ENCODE measurements around the gene HBZ.

The HBZ gene

GRCh38 chr16:152141-153128, at the start of gene HBZ:
Gene HBZ (plus strand): TSS chr16:152644. CDS start chr16:152910, 266 bp downstream.
- Histone ChIP-seq H3K27ac (ENCODE audit: low read length) (no peak within 1 kb of the TSS), H3K4me1 (ENCODE audit: low read length) (no peaks in the 10 kb centered on the region), H3K9ac (ENCODE audit: low read length) (no peak within 1 kb of the TSS), H3K27me3 (replicated peaks; ENCODE audit: insufficient read depth, low read length) (peaks cover 61% of the 10 kb centered on the region), H3F3A (ENCODE audit: insufficient read depth, low read length) (no peaks in the 10 kb centered on the region), H4K20me1 (ENCODE audit: insufficient read depth, low read length) (no peaks in the 10 kb centered on the region), H2AFZ (ENCODE audit: low read length) (no peak within 1 kb of the TSS), H3K4me2 (ENCODE audit: low read depth, low read length) (no peak within 1 kb of the TSS), H3K36me3 (replicated peaks; ENCODE audit: insufficient read depth, low read length) (no peaks in the 10 kb centered on the region), H3K4me3 (ENCODE audit: low read length) (no peak within 1 kb of the TSS), H3K9me2 (replicated peaks; ENCODE audit: insufficient read depth, low read length) (no peaks in the 10 kb centered on the region), H3K9me3 (replicated peaks; ENCODE audit: insufficient read depth, low read length) (no peaks in the 10 kb centered on the region), H3K79me2 (ENCODE audit: low read length) (no peaks in the 10 kb centered on the region)
- no peak for TF ChIP-seq EZH2phosphoT487 (IDR thresholded peaks at IDR 0.05; ENCODE audit: low read length)
- no peak for TF ChIP-seq EZH2 (optimal IDR thresholded peaks at IDR 0.05; ENCODE audit: low read depth, low read length)
- TF ChIP-seq CTCF (IDR thresholded peaks at IDR 0.05; ENCODE audit: low read length): no peak
- no peak for DNase-seq

GRCh38 chr16:104355-104754, 48.1 kb upstream of the HBZ start:
- no peak overlapping the region for H3K4me2 ChIP-seq (ENCODE audit: low read depth, low read length)
- no peaks in the 10 kb centered on the region for H3K4me1 ChIP-seq (ENCODE audit: low read length)
- no peaks in the 10 kb centered on the region for H3K9me2 ChIP-seq (replicated peaks; ENCODE audit: insufficient read depth, low read length)
- H3F3A ChIP-seq (ENCODE audit: insufficient read depth, low read length): no peaks in the 10 kb centered on the region
- no peaks in the 10 kb centered on the region for H3K79me2 ChIP-seq (ENCODE audit: low read length)
- no peak overlapping the region for H3K9ac ChIP-seq (ENCODE audit: low read length)
- DNase-seq: no peak
- H3K4me3 ChIP-seq (ENCODE audit: low read length): no peak overlapping the region
- H3K27me3 ChIP-seq (replicated peaks; ENCODE audit: insufficient read depth, low read length): no peaks in the 10 kb centered on the region
- H4K20me1 ChIP-seq (ENCODE audit: insufficient read depth, low read length): no peaks in the 10 kb centered on the region
- no peaks in the 10 kb centered on the region for H3K9me3 ChIP-seq (replicated peaks; ENCODE audit: insufficient read depth, low read length)
- H2AFZ ChIP-seq (ENCODE audit: low read length): no peak overlapping the region
- no peaks in the 10 kb centered on the region for H3K36me3 ChIP-seq (replicated peaks; ENCODE audit: insufficient read depth, low read length)
- H3K27ac ChIP-seq (ENCODE audit: low read length): no peak overlapping the region
- no peak for TF ChIP-seq EZH2phosphoT487 (IDR thresholded peaks at IDR 0.05; ENCODE audit: low read length)
- TF ChIP-seq CTCF (IDR thresholded peaks at IDR 0.05; ENCODE audit: low read length): no peak
- no peak for TF ChIP-seq EZH2 (optimal IDR thresholded peaks at IDR 0.05; ENCODE audit: low read depth, low read length)

GRCh38 chr16:104928-105327, 47.5 kb upstream of the HBZ start:
- DNase-seq: no peak
- H3K9me3 ChIP-seq (replicated peaks; ENCODE audit: insufficient read depth, low read length): no peaks in the 10 kb centered on the region
- no peak overlapping the region for H3K4me3 ChIP-seq (ENCODE audit: low read length)
- H3K4me2 ChIP-seq (ENCODE audit: low read depth, low read length): no peak overlapping the region
- no peak overlapping the region for H3K9ac ChIP-seq (ENCODE audit: low read length)
- H3K27ac ChIP-seq (ENCODE audit: low read length): no peak overlapping the region
- H3K36me3 ChIP-seq (replicated peaks; ENCODE audit: insufficient read depth, low read length): no peaks in the 10 kb centered on the region
- H3K4me1 ChIP-seq (ENCODE audit: low read length): no peaks in the 10 kb centered on the region
- H2AFZ ChIP-seq (ENCODE audit: low read length): no peak overlapping the region
- H3K9me2 ChIP-seq (replicated peaks; ENCODE audit: insufficient read depth, low read length): no peaks in the 10 kb centered on the region
- no peaks in the 10 kb centered on the region for H3K27me3 ChIP-seq (replicated peaks; ENCODE audit: insufficient read depth, low read length)
- no peaks in the 10 kb centered on the region for H4K20me1 ChIP-seq (ENCODE audit: insufficient read depth, low read length)
- no peaks in the 10 kb centered on the region for H3F3A ChIP-seq (ENCODE audit: insufficient read depth, low read length)
- H3K79me2 ChIP-seq (ENCODE audit: low read length): no peaks in the 10 kb centered on the region
- no peak for TF ChIP-seq EZH2phosphoT487 (IDR thresholded peaks at IDR 0.05; ENCODE audit: low read length)
- TF ChIP-seq EZH2 (optimal IDR thresholded peaks at IDR 0.05; ENCODE audit: low read depth, low read length): no peak
- TF ChIP-seq CTCF (IDR thresholded peaks at IDR 0.05; ENCODE audit: low read length): no peak
